NCI-H524 (cell line): ENCODE results near the gene STX12.
A peak's percentile ranks its signal among the peaks of the same experiment; 100 is the strongest.
"Not testable (repeated sequence)": the region's sequence is repeated elsewhere in the genome, so short reads cannot be mapped to it uniquely, and the experiment has no call there.

Experiments used
- DNase-seq, 2 experiments: peaks; one replicate each; lab custom pipeline; 2025; lab: John Stamatoyannopoulos, UW

STX12 gene

GRCh38 chr1:27868932-27869718 is 96.1 kb downstream of the STX12 start:
- no peak for DNase-seq

DNA sequence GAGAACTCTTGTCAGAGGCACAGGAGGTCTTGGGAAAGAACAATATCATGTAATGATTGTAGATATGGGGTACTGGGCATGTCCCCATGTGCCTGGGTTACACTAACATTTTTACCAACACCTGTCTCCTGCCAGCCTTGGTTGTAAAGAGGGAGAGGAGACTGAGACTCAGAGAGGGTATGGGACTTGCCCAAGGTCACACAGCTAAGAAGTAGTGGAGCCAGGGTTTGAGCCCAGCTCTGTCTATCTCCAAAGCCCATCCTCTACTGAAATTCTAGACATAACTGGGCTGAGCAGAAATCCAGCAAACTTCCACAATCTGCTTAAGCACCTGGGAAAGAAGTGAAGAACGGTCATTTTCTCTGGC is 96.7 kb downstream of the STX12 start:
- DNase-seq: no peak

DNA sequence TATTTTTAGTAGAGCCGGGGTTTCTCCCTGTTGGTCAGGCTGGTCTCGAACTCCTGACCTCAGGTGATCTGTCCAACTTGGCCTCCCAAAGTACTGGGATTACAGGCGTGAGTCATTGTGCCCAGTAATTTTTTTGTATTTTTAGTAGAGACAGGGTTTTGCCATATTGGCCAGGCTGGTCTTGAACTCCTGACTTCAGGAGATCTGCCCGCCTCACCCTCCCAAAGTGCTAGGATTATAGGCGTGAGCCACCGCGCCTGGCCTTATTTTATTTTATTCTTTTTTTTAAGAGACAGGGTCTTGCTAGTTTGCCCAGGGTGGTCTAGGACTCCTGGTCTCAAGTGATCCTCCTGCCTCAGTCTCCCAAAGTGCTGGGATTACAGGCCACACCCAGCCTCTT is 98.1 kb downstream of the STX12 start:
- DNase-seq: not testable (repeated sequence)

- DNase-seq: peak in 1 of 2 experiments; percentile 19
Observed at GRCh38 chr1:27872059-27872801, 99.2 kb downstream of the STX12 start, which contains the start of gene THEMIS2. TSS of gene THEMIS2 (plus strand) at chr1:27872544. CDS start at chr1:27872572, 28 bp downstream.

GRCh38 chr1:27872802-27873551 is 100.0 kb downstream of the STX12 start:
- no peak for DNase-seq

- no peak for DNase-seq
Observed at GRCh38 chr1:27873671-27874384, 100.8 kb downstream of the STX12 start.
